ENCODE results near the gene PRR5. TPM values are rescaled to one million over a fixed set of nuclear protein-coding genes. Genes with fewer than 3 reads are reported as not detected.

The PRR5 gene
- total RNA-seq, 1 donor from 2014 or later = 4.0 TPM

- H3K4me1 Mint-ChIP-seq = peaks cover 15% of the 10 kb centered on the region
- Histone ChIP-seq H3K27ac (no peak overlapping the region), H3K9ac (no peak overlapping the region), H3K4me1 (no peaks in the 10 kb centered on the region), H3K4me2 (no peak overlapping the region), H3K4me3 (no peak overlapping the region), H3K9me3 (ENCODE audit: low read depth) (no peaks in the 10 kb centered on the region), H3F3A (ENCODE audit: low read depth) (peaks cover 15% of the 10 kb centered on the region), H4K20me1 (ENCODE audit: low read depth) (peaks cover 3% of the 10 kb centered on the region), H3K79me2 (ENCODE audit: low read depth) (no peaks in the 10 kb centered on the region), H3K27me3 (no peaks in the 10 kb centered on the region), H3K36me3 (no peaks in the 10 kb centered on the region), H2AFZ (replicated peaks) (no peak overlapping the region)
- no peak for TF ChIP-seq CTCF (IDR thresholded peaks at IDR 0.05)
- TF ChIP-seq EZH2phosphoT487 (IDR thresholded peaks at IDR 0.05) = no peak
- no peak for TF ChIP-seq EZH2 (IDR thresholded peaks at IDR 0.05)
- peaks cover 5% of the 10 kb centered on the region for H3K27me3 Mint-ChIP-seq (ENCODE audit: insufficient read depth, low read depth)
- H3K4me3 Mint-ChIP-seq = no peak overlapping the region
- no peaks in the 10 kb centered on the region for H3K9me3 Mint-ChIP-seq
- no peak for DNase-seq (ENCODE audit: low spot score)
- no peaks in the 10 kb centered on the region for H3K36me3 Mint-ChIP-seq
- no peak overlapping the region for H3K27ac Mint-ChIP-seq
Measured at GRCh38 chr22:44732661-44733060, 30.7 kb downstream of the PRR5 start.

GRCh38 chr22:44733426-44734106 is 31.6 kb downstream of the PRR5 start:
- H3K36me3 Mint-ChIP-seq = no peaks in the 10 kb centered on the region
- H3K4me3 Mint-ChIP-seq = no peak overlapping the region
- H3K27ac Mint-ChIP-seq = no peak overlapping the region
- no peak overlapping the region for H2AFZ ChIP-seq (replicated peaks)
- no peak overlapping the region for H3K4me3 ChIP-seq
- peaks cover 5% of the 10 kb centered on the region for H3K27me3 Mint-ChIP-seq (ENCODE audit: insufficient read depth, low read depth)
- peaks cover 15% of the 10 kb centered on the region for H3F3A ChIP-seq (ENCODE audit: low read depth)
- no peaks in the 10 kb centered on the region for H3K79me2 ChIP-seq (ENCODE audit: low read depth)
- no peaks in the 10 kb centered on the region for H3K9me3 ChIP-seq (ENCODE audit: low read depth)
- H3K4me1 ChIP-seq = no peaks in the 10 kb centered on the region
- H3K9me3 Mint-ChIP-seq = no peaks in the 10 kb centered on the region
- H3K36me3 ChIP-seq = no peaks in the 10 kb centered on the region
- H3K4me2 ChIP-seq = no peak overlapping the region
- no peak overlapping the region for H3K27ac ChIP-seq
- TF ChIP-seq EZH2phosphoT487 (IDR thresholded peaks at IDR 0.05) (no peak), EZH2 (IDR thresholded peaks at IDR 0.05) (no peak), CTCF (IDR thresholded peaks at IDR 0.05) (no peak)
- no peak for DNase-seq (ENCODE audit: low spot score)
- peaks cover 3% of the 10 kb centered on the region for H4K20me1 ChIP-seq (ENCODE audit: low read depth)
- H3K27me3 ChIP-seq = no peaks in the 10 kb centered on the region
- H3K4me1 Mint-ChIP-seq = peaks cover 15% of the 10 kb centered on the region
- no peak overlapping the region for H3K9ac ChIP-seq

- Mint-ChIP-seq H3K27ac (no peak overlapping the region), H3K9me3 (no peaks in the 10 kb centered on the region)
- H2AFZ ChIP-seq (replicated peaks) = no peak overlapping the region
Measured at GRCh38 chr22:44734278-44734677, 32.3 kb downstream of the PRR5 start.

More at GRCh38 chr22:44734278-44734677, 32.3 kb downstream of the PRR5 start:
- Histone ChIP-seq H3K79me2 (ENCODE audit: low read depth) (no peaks in the 10 kb centered on the region), H3K27me3 (no peaks in the 10 kb centered on the region), H4K20me1 (ENCODE audit: low read depth) (peaks cover 3% of the 10 kb centered on the region), H3K36me3 (no peaks in the 10 kb centered on the region), H3K4me2 (no peak overlapping the region), H3K4me1 (no peaks in the 10 kb centered on the region), H3K4me3 (no peak overlapping the region), H3K9ac (no peak overlapping the region), H3K9me3 (ENCODE audit: low read depth) (no peaks in the 10 kb centered on the region), H3K27ac (no peak overlapping the region), H3F3A (ENCODE audit: low read depth) (peaks cover 15% of the 10 kb centered on the region)
- Mint-ChIP-seq H3K36me3 (no peaks in the 10 kb centered on the region), H3K4me1 (peaks cover 13% of the 10 kb centered on the region), H3K4me3 (no peak overlapping the region), H3K27me3 (ENCODE audit: insufficient read depth, low read depth) (peaks cover 5% of the 10 kb centered on the region)
- no peak for DNase-seq (ENCODE audit: low spot score)
- no peak for TF ChIP-seq CTCF (IDR thresholded peaks at IDR 0.05)
- no peak for TF ChIP-seq EZH2 (IDR thresholded peaks at IDR 0.05)
- TF ChIP-seq EZH2phosphoT487 (IDR thresholded peaks at IDR 0.05) = no peak
